HG03565 (cell line): ENCODE measurements around the gene TNPO1.
A peak's percentile ranks its signal among the peaks of the same experiment; 100 is the strongest.
"Not testable (repeated sequence)": the region's sequence is repeated elsewhere in the genome, so short reads cannot be mapped to it uniquely, and the experiment has no call there.

Experiments
- ATAC-seq: cut with Tn5 transposase; IDR thresholded peaks from one replicate; pipeline ENCODE4 v1.9.1; 2021; ENCODE audit warnings: mild to moderate bottlenecking, moderate library complexity; ENCODE audit not compliant: unreplicated experiment

Gene TNPO1

GRCh38 chr5:72816284-72817075 lies at the start of gene TNPO1:
Gene TNPO1 (plus strand): TSS chr5:72816661. CDS start chr5:72816738, 77 bp downstream.
- peak; percentile 80 for ATAC-seq

DNA sequence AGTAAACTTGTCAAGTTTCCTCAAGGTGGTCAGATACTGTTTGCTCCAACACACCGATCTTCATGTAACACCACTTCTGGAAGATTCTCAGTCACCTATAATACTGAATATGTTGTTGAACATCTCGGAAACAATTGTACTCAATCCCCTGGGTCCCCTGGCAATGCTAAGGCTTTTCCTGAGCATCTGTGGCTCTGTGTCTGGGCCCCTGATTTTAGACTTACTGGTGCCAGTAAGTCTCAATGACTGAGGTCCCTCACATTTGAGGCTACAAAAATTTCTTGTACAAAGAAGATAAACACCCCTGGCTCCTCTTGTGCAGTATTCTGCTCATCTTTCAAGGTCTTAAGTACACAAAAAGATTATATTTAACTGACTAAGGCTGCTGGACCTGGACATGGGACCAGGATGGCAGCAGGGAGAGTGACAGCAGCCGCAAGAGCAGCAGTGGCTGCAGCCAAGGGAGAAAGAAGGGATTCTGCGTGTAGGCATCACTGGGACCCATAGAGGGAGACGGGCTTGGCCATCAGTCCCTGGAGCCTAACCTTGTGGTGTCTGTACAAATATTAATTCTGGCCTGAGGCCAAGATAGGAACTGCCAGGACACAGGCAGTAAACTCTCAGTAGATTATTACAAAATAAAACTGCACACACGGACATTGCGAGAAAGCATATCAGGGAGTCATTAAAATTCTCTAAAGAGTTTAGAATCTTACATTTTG lies 49.0 kb upstream of the TNPO1 start:
- ATAC-seq = no peak

DNA sequence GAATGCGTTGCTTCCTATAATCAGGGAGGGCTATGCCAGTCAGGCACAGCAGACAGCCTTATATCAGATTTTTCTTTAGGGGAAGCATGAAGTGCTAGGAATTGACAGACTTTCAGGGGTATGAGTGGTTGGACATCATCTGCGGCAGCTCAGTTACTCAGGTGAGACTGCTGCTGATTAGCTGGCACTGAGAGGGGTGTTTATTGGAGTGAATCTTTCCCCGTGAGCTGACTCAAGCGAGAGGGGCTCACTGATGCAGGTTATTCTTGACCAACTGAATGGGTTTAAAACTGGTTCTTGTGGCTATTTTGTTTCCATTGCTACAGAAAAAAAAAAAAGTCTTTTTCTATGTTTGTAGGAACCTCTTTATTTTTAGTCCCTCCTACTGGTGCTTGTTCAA lies 46.2 kb upstream of the TNPO1 start:
- no peak for ATAC-seq

- ATAC-seq = no peak
These were observed 39.8 kb upstream of the TNPO1 start for GRCh38 chr5:72776684-72777083.

DNA sequence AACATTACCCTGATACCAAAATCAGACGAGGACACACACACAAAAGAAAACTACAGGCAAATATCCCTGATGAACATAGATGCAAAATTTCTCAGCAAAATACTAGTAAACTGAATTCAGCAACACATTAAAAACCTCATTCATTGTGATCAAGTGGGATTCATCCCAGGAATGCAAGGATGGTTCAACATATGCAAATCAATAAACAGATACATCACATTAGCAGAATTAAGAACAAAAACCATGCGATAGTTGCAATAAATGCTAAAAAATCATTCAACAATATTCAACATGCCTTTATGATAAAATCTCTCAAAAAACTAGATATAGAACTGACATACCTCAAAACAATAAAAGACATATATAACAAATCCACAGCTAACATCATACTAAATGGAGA lies 36.9 kb upstream of the TNPO1 start:
- ATAC-seq = no peak

DNA sequence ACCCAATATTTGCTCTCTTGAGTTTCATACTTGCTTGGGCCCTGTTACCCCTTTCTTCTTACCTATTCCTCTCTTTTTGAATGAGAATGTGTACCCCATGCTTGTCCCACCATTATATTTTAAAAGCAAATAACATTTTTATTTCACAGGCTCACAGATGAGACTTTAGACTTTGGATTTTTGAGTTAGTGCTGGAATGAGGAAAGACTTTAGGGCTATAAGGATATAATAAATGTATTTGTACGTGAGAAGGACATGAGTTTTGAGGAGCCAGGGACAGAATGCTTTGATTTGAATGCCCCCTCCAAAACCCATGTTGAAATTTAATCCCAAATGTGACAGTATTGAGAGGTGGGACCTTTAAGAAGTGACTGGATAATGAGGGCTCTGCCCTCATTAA lies 33.1 kb upstream of the TNPO1 start:
- ATAC-seq = no peak

GRCh38 chr5:72784129-72784528 lies 32.3 kb upstream of the TNPO1 start:
- no peak for ATAC-seq

DNA sequence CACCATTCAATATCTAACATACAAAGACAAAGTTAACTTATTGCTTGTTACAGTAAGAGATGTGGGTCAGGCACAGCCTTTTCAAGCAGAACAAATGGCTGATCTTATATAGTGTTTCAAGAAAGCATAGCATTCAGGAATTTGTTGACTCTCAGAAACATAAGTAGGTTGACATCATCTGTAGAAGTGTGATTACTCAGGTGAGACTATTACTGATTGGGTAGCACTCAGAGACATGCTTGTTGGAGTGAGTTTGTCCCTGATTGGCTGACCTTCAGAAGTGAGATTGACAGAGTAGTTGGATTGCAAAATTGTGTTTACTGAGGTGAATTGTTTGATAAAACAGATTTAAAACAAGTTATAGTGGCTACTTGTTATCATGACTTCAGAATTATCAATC lies 30.7 kb upstream of the TNPO1 start:
- no peak for ATAC-seq

DNA sequence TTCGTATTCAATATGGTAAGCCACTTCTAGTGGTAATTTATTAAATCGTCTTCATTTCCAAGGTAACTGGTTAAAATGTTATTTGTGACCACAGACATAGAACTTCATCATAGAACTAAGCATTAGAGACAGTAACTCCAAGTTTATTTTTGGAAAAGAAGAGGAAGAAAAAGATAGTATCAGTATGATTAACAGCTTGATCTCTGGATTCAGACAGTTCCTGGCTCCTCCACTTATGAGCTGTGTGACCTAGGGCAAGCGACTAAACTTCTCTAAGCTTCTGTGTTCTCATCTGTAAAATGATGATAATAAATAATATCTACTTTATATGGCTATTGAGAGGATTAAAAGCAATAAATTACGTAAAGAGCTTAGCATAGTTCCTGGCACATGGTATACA lies 29.8 kb upstream of the TNPO1 start:
- ATAC-seq = no peak

DNA sequence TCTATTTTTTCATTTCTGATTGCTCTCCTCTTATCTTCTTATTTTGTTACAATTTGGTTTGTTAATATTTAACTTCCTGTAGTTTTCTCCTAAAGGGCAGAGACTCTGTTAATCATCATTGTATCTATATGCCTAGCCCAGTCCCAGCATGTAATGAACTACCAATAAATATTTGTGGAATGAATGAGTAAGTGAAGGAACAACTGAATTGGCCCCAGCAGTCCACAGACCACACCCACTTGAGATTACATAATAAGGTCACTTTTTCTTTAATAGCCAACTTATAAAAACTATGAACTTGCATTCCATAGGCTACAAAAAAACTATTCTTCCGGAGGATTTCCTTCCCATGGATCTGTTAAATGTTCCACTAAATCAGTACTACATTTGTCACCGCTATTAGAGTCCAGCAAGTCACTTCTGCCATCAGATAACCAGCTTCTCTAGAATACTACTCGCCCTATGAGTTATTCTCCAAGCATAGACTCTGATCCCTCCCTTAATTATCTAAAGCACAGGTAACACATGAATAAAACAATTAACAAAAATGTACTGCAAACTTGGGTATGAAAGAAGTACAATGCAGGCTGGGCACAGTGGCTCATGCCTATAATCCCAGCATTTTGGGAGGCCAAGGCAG lies 27.5 kb upstream of the TNPO1 start:
- no peak for ATAC-seq

GRCh38 chr5:72790186-72790585 lies 26.3 kb upstream of the TNPO1 start:
- ATAC-seq = no peak

DNA sequence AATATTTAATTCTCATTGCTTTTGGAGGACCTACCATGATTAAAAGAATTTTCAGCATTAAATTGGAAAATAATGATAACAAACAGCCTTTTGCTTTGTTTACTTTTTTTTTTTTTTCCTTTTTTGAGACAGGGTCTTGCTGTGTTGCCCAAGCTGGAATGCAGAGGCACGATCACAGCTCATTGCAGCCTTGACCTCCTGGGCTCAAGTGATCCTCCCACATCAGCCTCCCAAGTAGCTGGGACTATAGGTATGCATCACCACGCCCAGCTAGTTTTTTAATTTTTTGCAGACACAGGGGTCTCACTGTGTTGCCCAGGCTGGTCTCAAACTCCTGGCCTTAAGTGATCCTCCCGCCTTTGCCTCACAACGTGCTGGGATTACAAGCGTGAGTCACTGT lies 23.8 kb upstream of the TNPO1 start:
- not testable (repeated sequence) for ATAC-seq

- ATAC-seq = no peak
These were observed 20.5 kb upstream of the TNPO1 start for GRCh38 chr5:72796001-72796400.

DNA sequence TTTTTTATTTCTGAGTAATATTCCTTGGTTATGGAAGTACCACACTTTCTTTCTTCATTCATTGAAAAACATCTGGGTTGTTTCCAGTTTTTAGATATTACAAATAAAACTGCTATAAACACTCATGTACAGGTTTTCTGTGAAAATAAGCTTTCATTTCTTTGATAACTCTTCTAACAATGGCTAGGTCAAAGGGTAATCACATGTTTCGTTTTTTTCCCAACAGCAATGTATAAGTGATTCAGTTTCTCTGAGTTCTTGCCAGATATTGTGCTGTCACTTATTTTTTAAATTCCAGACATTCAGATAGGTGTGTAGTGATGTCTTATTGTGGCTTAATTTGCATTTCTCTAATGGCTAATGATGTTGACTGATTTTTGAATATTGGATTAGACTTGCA lies 16.7 kb upstream of the TNPO1 start:
- ATAC-seq = no peak

- ATAC-seq = not testable (repeated sequence)
These were observed 7.8 kb upstream of the TNPO1 start for GRCh38 chr5:72808637-72809036.

DNA sequence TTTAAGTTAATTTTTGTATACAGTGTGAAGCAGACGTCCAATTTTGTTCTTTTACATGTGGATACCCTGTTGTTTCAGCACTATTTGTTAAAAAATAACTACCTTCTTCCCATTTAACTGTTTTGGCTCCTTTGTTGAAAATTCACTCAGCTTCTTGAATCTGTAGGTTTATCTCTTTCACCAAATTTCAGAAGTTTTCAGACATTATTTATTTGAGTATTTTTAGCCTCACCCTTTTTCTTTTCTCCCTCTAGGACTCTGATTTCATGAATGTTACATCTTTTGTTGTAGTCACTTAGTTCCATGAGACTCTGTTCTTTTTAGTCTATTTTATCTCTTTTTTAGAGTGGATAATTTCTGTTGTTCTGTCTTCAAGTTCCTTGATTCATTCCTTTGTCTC lies 4.6 kb upstream of the TNPO1 start:
- ATAC-seq = no peak

DNA sequence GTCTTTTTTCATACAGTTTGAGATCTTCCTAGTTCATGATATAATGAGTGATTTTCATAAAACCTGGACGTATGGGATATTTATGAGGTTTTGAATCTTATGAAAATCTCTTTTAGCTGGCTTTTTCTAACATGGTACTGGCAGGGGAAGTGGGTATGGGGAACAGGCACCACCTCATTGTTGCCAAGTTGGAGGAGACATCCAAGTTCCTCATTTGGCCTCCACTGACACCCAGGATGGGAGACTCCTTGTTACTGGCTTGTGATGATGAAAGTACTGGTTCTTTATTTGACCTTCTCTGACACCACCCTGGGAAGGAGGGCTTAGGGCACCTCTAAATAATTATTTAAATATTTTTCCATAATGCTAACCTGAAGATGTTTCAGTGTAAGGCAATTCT lies 4.0 kb upstream of the TNPO1 start:
- no peak for ATAC-seq

DNA sequence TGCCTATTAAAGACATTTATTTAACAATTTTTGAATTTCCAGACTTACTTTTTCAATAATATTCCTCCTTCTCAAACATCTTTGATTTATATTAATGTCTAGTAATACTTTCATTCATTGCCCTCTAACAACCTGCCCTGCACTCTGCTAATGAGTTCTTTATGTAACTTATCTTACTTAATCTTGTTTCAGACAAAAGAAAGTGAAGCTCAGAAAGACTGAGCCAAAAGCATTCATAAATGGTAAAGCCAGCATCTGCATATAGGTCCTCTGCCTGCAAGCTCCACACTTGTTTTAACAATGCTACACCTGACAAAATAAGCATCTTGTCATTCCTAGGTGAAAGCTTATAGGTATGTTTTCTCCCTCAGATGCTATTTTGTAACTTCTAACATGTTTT lies 2.4 kb upstream of the TNPO1 start:
- no peak for ATAC-seq

GRCh38 chr5:72814864-72815263 lies 1.6 kb upstream of the TNPO1 start:
- ATAC-seq = no peak

DNA sequence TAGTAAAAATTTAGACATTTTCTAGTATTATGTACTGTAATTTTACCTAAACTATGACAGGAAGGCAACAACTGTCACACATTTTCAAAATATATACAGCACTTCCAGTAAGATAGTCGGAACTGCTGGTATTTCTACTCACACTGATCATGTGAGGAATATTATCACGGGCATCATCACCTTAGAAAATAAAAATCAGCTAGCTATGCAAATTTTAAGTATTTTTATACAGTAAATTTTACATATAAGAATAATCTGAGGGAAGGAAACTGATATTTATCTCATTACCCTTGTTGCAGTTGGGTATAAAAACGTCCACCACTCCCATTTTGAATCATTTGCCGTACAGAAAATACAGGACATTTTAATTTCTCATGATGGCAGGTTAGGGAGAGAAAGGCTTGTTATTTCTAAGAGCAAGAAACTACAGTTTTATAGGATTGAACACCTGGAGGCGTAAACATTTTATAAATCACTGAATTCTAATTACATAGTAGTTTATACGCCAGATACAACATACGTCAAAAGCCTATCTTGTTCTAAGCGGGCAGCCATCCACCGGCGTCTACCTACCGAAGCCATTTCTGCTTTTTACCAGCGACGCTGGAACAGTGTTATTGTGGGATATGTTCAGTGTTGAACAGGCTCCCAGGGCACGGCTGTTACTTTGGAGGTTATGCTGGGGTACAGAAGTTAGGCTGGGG lies 729 bp upstream of the TNPO1 start:
- no peak for ATAC-seq

- ATAC-seq = peak; percentile 24
These were observed 618 bp downstream of the TNPO1 start for GRCh38 chr5:72817076-72817481.
